Keratinocyte (primary cell): ENCODE data around the gene C4orf50. TPM values are rescaled to one million over a fixed set of nuclear protein-coding genes. Genes with fewer than 3 reads are reported as not detected.

Experiments used
- DNase-seq: peaks from one replicate; pipeline ENCODE4 v3.0.0-alpha.2; 2011; ENCODE audit warnings: low read depth, missing footprints, low spot score
- FAIRE-seq: peaks from 2 replicates; lab custom pipeline; 2011; peaks lifted over from hg19 to GRCh38; lab: Jason Lieb, UNC
- H2AFZ ChIP-seq: 2 replicates; pipeline ENCODE4 v1.6.0; 2012; ENCODE audit warnings: low read length, control low read depth, inconsistent platforms; ENCODE audit not compliant: control insufficient read depth
- H3K27ac ChIP-seq: 2 replicates; pipeline ENCODE4 v1.5.1; 2011; ENCODE audit warnings: low read length; ENCODE audit not compliant: control insufficient read depth, insufficient read depth
- H3K27me3 ChIP-seq: 3 replicates; pipeline ENCODE4 v1.6.0; 2011; ENCODE audit warnings: low read length; ENCODE audit not compliant: control insufficient read depth, insufficient read depth; ENCODE audit errors: extremely low read depth
- H3K36me3 ChIP-seq, 2 experiments: 2 replicates in 1 of 2; 3 replicates in 1 of 2; pipeline ENCODE4 v1.5.1; 2011; ENCODE audit warnings: low read length in 2 of 2, mild to moderate bottlenecking in 1 of 2; ENCODE audit not compliant: control insufficient read depth in 2 of 2, insufficient read depth in 2 of 2; ENCODE audit errors: extremely low read depth in 1 of 2
- H3K4me1 ChIP-seq: 3 replicates; pipeline ENCODE4 v1.5.1; 2011; ENCODE audit warnings: low read length; ENCODE audit not compliant: control insufficient read depth, insufficient read depth; ENCODE audit errors: extremely low read depth
- H3K4me2 ChIP-seq: 3 replicates; pipeline ENCODE4 v1.6.0; 2011; ENCODE audit warnings: low read depth, low read length; ENCODE audit not compliant: control insufficient read depth, insufficient read depth; ENCODE audit errors: extremely low read depth
- H3K4me3 ChIP-seq, 3 experiments: fragments of 200-600 bp in 1 of 3; sonication (generic) in 1 of 3; 2 replicates in 2 of 3; 3 replicates in 1 of 3; pipeline ENCODE4 v1.5.1; 2011 to 2016; ENCODE audit warnings: low read length in 3 of 3, mild to moderate bottlenecking in 3 of 3, control low read depth in 2 of 3, inconsistent platforms in 1 of 3, low read depth in 1 of 3, mixed read lengths in 1 of 3, mixed run types in 1 of 3, moderate library complexity in 1 of 3; ENCODE audit not compliant: control insufficient read depth in 2 of 3, insufficient read depth in 2 of 3; ENCODE audit errors: extremely low read depth in 1 of 3
- H3K79me2 ChIP-seq: 2 replicates; pipeline ENCODE4 v1.6.0; 2012; ENCODE audit warnings: low read length; ENCODE audit not compliant: control insufficient read depth, insufficient read depth
- H3K9ac ChIP-seq: 3 replicates; pipeline ENCODE4 v1.6.0; 2011; ENCODE audit warnings: low read length; ENCODE audit not compliant: control insufficient read depth, insufficient read depth; ENCODE audit errors: extremely low read depth
- H3K9me1 ChIP-seq: 3 replicates; pipeline ENCODE4 v1.6.0; 2011; ENCODE audit warnings: low read length; ENCODE audit not compliant: control insufficient read depth, insufficient read depth; ENCODE audit errors: extremely low read depth
- H3K9me3 ChIP-seq: 2 replicates; pipeline ENCODE4 v1.5.1; 2012; ENCODE audit warnings: low read depth, low read length; ENCODE audit not compliant: control insufficient read depth
- H4K20me1 ChIP-seq: 3 replicates; pipeline ENCODE4 v1.6.0; 2011; ENCODE audit warnings: low read length; ENCODE audit not compliant: control insufficient read depth, insufficient read depth; ENCODE audit errors: extremely low read depth
- EZH2 ChIP-seq: IDR thresholded peaks from one replicate; pipeline ENCODE4 v1.6.1; 2012; ENCODE audit warnings: inconsistent platforms, mild to moderate bottlenecking, low read length, moderate library complexity
- dilution Hi-C: fragments of 300-500 bp; cut with MboI; formaldehyde crosslinking; loops from one replicate; pipeline ENCODE4 v1.7.0; 2020; ENCODE audit warnings: low sequenced_read_pairs; ENCODE audit not compliant: extremely low pct_ligation_motif_present
- polyA plus RNA-seq, 5 experiments: library from polyadenylated mRNA; depleted of rRNA in 3 of 5; stranded (reverse) in 3 of 5; stranded (forward) in 1 of 5; unstranded in 1 of 5; fragments of >200 nt; gene quantifications; 1 replicate in 1 of 5; 2 replicates in 3 of 5; 3 replicates in 1 of 5; pipeline versions ENCODE4 v1.2.1 to v1.2.3, GENCODE V29; 2011 to 2012; ENCODE audit warnings: missing spikeins in 2 of 5, low read depth in 1 of 5, low replicate concordance in 1 of 5
- TF ChIP-seq, protein P1 (sequence below), 3 experiments: IDR thresholded peaks in 1 of 3; conservative IDR thresholded peaks in 1 of 3; optimal IDR thresholded peaks in 1 of 3; 2 replicates in 2 of 3; 3 replicates in 1 of 3; pipeline versions ENCODE3 to v1.5.1; 2011; ENCODE audit warnings: low read length in 3 of 3, mild to moderate bottlenecking in 3 of 3, moderate library complexity in 2 of 3, control low read depth in 1 of 3, inconsistent platforms in 1 of 3; ENCODE audit not compliant: insufficient read depth in 2 of 3; ENCODE audit errors: extremely low read depth in 1 of 3

C4orf50 gene
- polyA plus RNA-seq, 1 donor (not counting 4 experiments of a cell fraction or from before 2014, with no cell fraction given) = not detected

DNA sequence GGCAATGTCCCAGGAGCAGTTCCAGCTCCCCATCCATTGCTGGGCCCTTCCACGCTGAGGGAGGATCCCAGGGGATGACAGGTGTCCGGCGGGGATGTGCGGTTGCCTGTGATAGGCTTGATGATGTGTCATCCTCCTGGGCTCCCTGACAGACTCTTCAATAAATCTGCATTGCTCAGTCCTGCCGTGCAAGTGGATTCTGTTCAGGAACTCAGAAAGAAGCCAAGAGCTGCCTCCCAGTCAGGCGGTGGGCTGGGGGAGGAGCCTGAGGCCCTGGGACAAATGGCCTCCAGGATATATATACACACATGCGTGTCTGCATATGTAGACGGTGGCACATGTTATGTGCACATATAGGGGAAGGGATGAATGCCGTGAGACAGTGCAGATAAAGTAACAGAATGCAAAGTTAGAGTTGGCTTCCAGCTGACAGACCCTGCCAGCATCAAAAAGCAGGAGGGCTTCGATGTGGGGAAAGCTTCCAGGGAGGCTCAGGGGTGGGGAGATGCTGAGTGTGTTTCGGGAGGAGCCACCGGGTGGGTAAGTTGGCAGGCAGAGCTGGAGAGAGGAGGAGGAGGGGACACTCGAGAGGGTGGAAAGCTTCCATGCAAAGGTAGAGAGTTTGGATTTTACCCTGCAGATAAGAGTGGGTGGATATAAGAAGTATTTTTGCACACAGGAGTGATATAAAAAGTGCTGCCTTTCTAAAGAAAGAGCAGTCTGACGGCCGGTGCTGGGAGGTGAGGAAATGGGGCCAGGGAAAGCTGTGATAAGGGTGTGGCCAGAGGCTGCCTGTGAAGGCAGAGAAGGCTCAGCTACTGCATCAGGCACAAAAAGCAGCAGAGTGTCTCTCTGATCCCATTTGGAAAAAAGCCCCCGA is 96.9 kb downstream of the C4orf50 start:
- no peak for FAIRE-seq
- H3K4me1 ChIP-seq = no peaks in the 10 kb centered on the region
- TF ChIP-seq EZH2 = no peak
- TF ChIP-seq, protein P1, sequence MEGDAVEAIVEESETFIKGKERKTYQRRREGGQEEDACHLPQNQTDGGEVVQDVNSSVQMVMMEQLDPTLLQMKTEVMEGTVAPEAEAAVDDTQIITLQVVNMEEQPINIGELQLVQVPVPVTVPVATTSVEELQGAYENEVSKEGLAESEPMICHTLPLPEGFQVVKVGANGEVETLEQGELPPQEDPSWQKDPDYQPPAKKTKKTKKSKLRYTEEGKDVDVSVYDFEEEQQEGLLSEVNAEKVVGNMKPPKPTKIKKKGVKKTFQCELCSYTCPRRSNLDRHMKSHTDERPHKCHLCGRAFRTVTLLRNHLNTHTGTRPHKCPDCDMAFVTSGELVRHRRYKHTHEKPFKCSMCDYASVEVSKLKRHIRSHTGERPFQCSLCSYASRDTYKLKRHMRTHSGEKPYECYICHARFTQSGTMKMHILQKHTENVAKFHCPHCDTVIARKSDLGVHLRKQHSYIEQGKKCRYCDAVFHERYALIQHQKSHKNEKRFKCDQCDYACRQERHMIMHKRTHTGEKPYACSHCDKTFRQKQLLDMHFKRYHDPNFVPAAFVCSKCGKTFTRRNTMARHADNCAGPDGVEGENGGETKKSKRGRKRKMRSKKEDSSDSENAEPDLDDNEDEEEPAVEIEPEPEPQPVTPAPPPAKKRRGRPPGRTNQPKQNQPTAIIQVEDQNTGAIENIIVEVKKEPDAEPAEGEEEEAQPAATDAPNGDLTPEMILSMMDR (optimal IDR thresholded peaks at IDR 0.05 in 1 of 3, IDR thresholded peaks at IDR 0.05 in 1 of 3, conservative IDR thresholded peaks at IDR 0.05 in 1 of 3; ENCODE audit: extremely low read depth in 1 of 3, insufficient read depth in 2 of 3, low read length in 3 of 3) = no peak
- H2AFZ ChIP-seq = no peak overlapping the region
- H3K4me3 ChIP-seq = no peak overlapping the region
- H3K27me3 ChIP-seq = peaks cover 4% of the 10 kb centered on the region
- H3K4me2 ChIP-seq = no peak overlapping the region
- no peaks in the 10 kb centered on the region for H3K36me3 ChIP-seq
- H3K79me2 ChIP-seq = no peaks in the 10 kb centered on the region
- dilution Hi-C loops = no loop called here
- H4K20me1 ChIP-seq = no peaks in the 10 kb centered on the region
- DNase-seq = no peak
- H3K9ac ChIP-seq = no peak overlapping the region
- no peaks in the 10 kb centered on the region for H3K9me3 ChIP-seq
- H3K9me1 ChIP-seq = no peaks in the 10 kb centered on the region
- no peak overlapping the region for H3K27ac ChIP-seq

DNA sequence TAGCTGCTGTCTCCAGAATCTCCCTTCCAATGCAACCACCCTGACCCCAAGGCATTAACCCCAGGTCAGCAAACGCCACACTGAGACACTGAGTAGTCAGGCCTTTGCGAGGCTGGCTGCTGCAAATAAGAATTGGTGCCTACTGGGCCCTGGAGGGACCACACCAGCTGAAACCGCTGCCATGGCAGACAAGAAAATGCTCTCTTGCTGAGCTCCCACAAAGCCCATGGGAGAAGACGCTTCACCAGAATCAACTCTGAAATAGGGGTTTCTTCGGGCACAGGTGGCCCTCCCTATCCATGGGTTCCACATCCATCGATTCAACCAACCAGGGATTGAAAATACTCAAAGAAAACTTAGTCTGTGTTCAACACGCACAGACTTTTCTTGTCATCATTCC is 98.7 kb downstream of the C4orf50 start:
- TF ChIP-seq, protein P1 (optimal IDR thresholded peaks at IDR 0.05 in 1 of 3, IDR thresholded peaks at IDR 0.05 in 1 of 3, conservative IDR thresholded peaks at IDR 0.05 in 1 of 3; ENCODE audit: extremely low read depth in 1 of 3, insufficient read depth in 2 of 3, low read length in 3 of 3) = no peak
- no peak for TF ChIP-seq EZH2
- no peaks in the 10 kb centered on the region for H3K9me1 ChIP-seq
- H3K27me3 ChIP-seq = peaks cover 4% of the 10 kb centered on the region
- H3K9me3 ChIP-seq = no peaks in the 10 kb centered on the region
- H3K36me3 ChIP-seq = no peaks in the 10 kb centered on the region
- H3K79me2 ChIP-seq = no peaks in the 10 kb centered on the region
- dilution Hi-C loops = no loop called here
- H4K20me1 ChIP-seq = no peaks in the 10 kb centered on the region
- no peak overlapping the region for H3K4me2 ChIP-seq
- no peak overlapping the region for H3K9ac ChIP-seq
- H2AFZ ChIP-seq = no peak overlapping the region
- FAIRE-seq = no peak
- no peak for DNase-seq
- no peak overlapping the region for H3K27ac ChIP-seq
- no peaks in the 10 kb centered on the region for H3K4me1 ChIP-seq
- no peak overlapping the region for H3K4me3 ChIP-seq
